K562 (cell line): ENCODE data around the gene SEPTIN1. TPM values are rescaled to one million over a fixed set of nuclear protein-coding genes. Genes with fewer than 3 reads are reported as not detected.

ENCODE experiments used
- ATAC-seq: fragments of 200-7000 bp; cut with Tn5 transposase; 3 replicates; pipeline ENCODE4 v1.9.1; 2020; ENCODE audit warnings: moderate library complexity
- BruUV-seq: library from RNA; stranded (reverse); fragments of 400-500 nt; replicated peaks from 2 replicates; lab custom pipeline; 2021; lab: Mats Ljungman, UMichigan
- CTCF ChIA-PET: fragments of 300-600 bp; formaldehyde crosslinking; extraction: SDS; loops from one replicate; lab custom pipeline; 2021; ENCODE audit warnings: low intra/inter-chr PET ratio; lab: Yijun Ruan, JAX
- POLR2A ChIA-PET: fragments of 300-600, 350-650 bp; sonication (Branson Sonifier 250); formaldehyde crosslinking; extraction: SDS; loops from one replicate; lab custom pipeline; 2021; ENCODE audit warnings: antibody characterized with exemption, inconsistent platforms; lab: Yijun Ruan, JAX
- DNase-seq, 4 experiments: peaks; one replicate each; pipeline versions ENCODE4 v3.0.0 to v3.0.0-alpha.2; 2011 to 2018; ENCODE audit warnings: low spot score in 3 of 4, mixed read lengths in 3 of 4; ENCODE audit errors: extremely low read depth in 1 of 4
- FAIRE-seq: peaks from 2 replicates; lab custom pipeline; 2011; peaks lifted over from hg19 to GRCh38; lab: Jason Lieb, UNC
- H2AFZ ChIP-seq: 2 replicates; pipeline ENCODE4 v1.6.0; 2011; ENCODE audit warnings: low read depth, low read length, control low read depth, inconsistent platforms
- H3K27ac ChIP-seq: fragments of 200-600 bp; 3 replicates; pipeline ENCODE4 v1.8.0; 2011; ENCODE audit warnings: low read depth, mild to moderate bottlenecking, control low read depth, inconsistent platforms, low read length, moderate library complexity, mixed read lengths; ENCODE audit errors: extremely low read depth
- H3K27me3 ChIP-seq, 2 experiments: fragments of 300-600 bp in 1 of 2; 2 replicates in 1 of 2; 3 replicates in 1 of 2; pipeline versions ENCODE4 v1.6.0 to v1.8.0; 2011; ENCODE audit warnings: inconsistent platforms in 2 of 2, low read length in 2 of 2, mild to moderate bottlenecking in 1 of 2, mixed read lengths in 1 of 2, moderate library complexity in 1 of 2; ENCODE audit not compliant: control insufficient read depth in 2 of 2, insufficient read depth in 2 of 2
- H3K36me3 ChIP-seq: fragments of 300-600 bp; 3 replicates; pipeline ENCODE4 v1.8.0; 2011; ENCODE audit warnings: mild to moderate bottlenecking, low read length, inconsistent platforms; ENCODE audit not compliant: control insufficient read depth, insufficient read depth
- H3K4me1 ChIP-seq, 2 experiments: fragments of 200-600 bp in 1 of 2; replicated peaks in 1 of 2; 2 replicates in 1 of 2; 3 replicates in 1 of 2; pipeline versions ENCODE4 v1.5.1 to v1.8.0; 2011; ENCODE audit warnings: inconsistent platforms in 2 of 2, low read length in 2 of 2, mild to moderate bottlenecking in 1 of 2, mixed read lengths in 1 of 2, moderate library complexity in 1 of 2; ENCODE audit not compliant: control insufficient read depth in 2 of 2, insufficient read depth in 2 of 2
- H3K4me2 ChIP-seq: 2 replicates; pipeline ENCODE4 v1.6.1; 2011; ENCODE audit warnings: low read length, control low read depth, inconsistent platforms, mixed read lengths; ENCODE audit not compliant: insufficient read depth
- H3K4me3 ChIP-seq: fragments of 200-600 bp; sonication (generic), shearing (Covaris generic); 2 replicates; pipeline ENCODE4 v1.5.1; 2016; ENCODE audit warnings: control low read depth, inconsistent platforms
- H3K79me2 ChIP-seq: fragments of 200-600 bp; 3 replicates; pipeline ENCODE4 v1.8.0; 2011; ENCODE audit warnings: low read length, inconsistent platforms; ENCODE audit not compliant: control insufficient read depth, insufficient read depth
- H3K9ac ChIP-seq, 2 experiments: 2 replicates each; pipeline versions ENCODE4 v1.6.0 to v1.6.1; 2011; ENCODE audit warnings: low read depth in 2 of 2, low read length in 2 of 2, control low read depth in 1 of 2, inconsistent platforms in 1 of 2, mild to moderate bottlenecking in 1 of 2, mixed read lengths in 1 of 2; ENCODE audit not compliant: insufficient read depth in 1 of 2
- H3K9me1 ChIP-seq: one replicate; pipeline ENCODE4 v1.6.0; 2011; ENCODE audit warnings: inconsistent platforms, mild to moderate bottlenecking, low read length, moderate library complexity; ENCODE audit not compliant: control insufficient read depth, insufficient read depth
- H3K9me3 ChIP-seq: replicated peaks from 2 replicates; pipeline ENCODE4 v1.5.1; 2011; ENCODE audit warnings: low read depth, low read length, inconsistent platforms; ENCODE audit not compliant: control insufficient read depth, insufficient read depth
- H4K20me1 ChIP-seq: replicated peaks from 2 replicates; pipeline ENCODE4 v1.6.1; 2011; ENCODE audit warnings: low read length, inconsistent platforms, mixed read lengths; ENCODE audit not compliant: control insufficient read depth, insufficient read depth
- BCLAF1 ChIP-seq, 2 experiments: fragments of 450-650 bp in 1 of 2; IDR thresholded peaks; 2 replicates each; pipeline ENCODE4 v1.6.1; 2011 to 2017; ENCODE audit warnings: low read depth in 2 of 2, antibody characterized with exemption in 1 of 2, borderline replicate concordance in 1 of 2, low read length in 1 of 2, mild to moderate bottlenecking in 1 of 2, mixed read lengths in 1 of 2; ENCODE audit not compliant: control insufficient read depth in 1 of 2
- CBFA2T3 ChIP-seq: fragments of 450-650 bp; IDR thresholded peaks from 2 replicates; pipeline ENCODE4 v1.6.1; 2017
- CHD1 ChIP-seq: fragments of 200-600 bp; sonication (generic); IDR thresholded peaks from one replicate; pipeline ENCODE4 v1.6.1; 2012; ENCODE audit warnings: mild to moderate bottlenecking, moderate library complexity, low read length, inconsistent platforms
- DDX20 ChIP-seq: fragments of 450-650 bp; IDR thresholded peaks from 2 replicates; pipeline ENCODE4 v1.6.1; 2016; ENCODE audit warnings: missing genetic modification characterization, low read depth, mild to moderate bottlenecking, missing compliant biosample characterization, moderate library complexity
- HDAC8 ChIP-seq: fragments of 450-650 bp; IDR thresholded peaks from 2 replicates; pipeline ENCODE4 v1.6.1; 2016; ENCODE audit warnings: mild to moderate bottlenecking, missing genetic modification characterization, moderate library complexity, missing compliant biosample characterization
- KDM5B ChIP-seq: fragments of 200-600 bp; sonication (generic); IDR thresholded peaks from 2 replicates; pipeline ENCODE4 v1.6.1; 2012; ENCODE audit warnings: low read depth, mild to moderate bottlenecking, moderate library complexity, low read length, control low read depth, inconsistent platforms; ENCODE audit not compliant: insufficient replicate concordance
- MYC ChIP-seq, 2 experiments: fragments of 250-450 bp in 1 of 2; sonication (Bioruptor Pico) in 1 of 2; IDR thresholded peaks; 2 replicates each; pipeline versions ENCODE4 v1.5.1 to v1.6.1; 2012 to 2021; ENCODE audit warnings: low read depth in 2 of 2, borderline replicate concordance in 1 of 2, improper control_type of control experiment in 1 of 2, low read length in 1 of 2, mild to moderate bottlenecking in 1 of 2, moderate library complexity in 1 of 2
- PTTG1 ChIP-seq: fragments of 450-650 bp; IDR thresholded peaks from 2 replicates; pipeline ENCODE4 v1.6.1; 2016; ENCODE audit warnings: low read depth, mild to moderate bottlenecking, missing genetic modification characterization, missing compliant biosample characterization
- STAT6 ChIP-seq: sonication (generic); formaldehyde crosslinking; IDR thresholded peaks from 2 replicates; pipeline ENCODE4 v1.8.1; 2023; ENCODE audit warnings: mild to moderate bottlenecking, missing genetic modification reagents
- SUPT5H ChIP-seq: fragments of 450-650 bp; IDR thresholded peaks from 2 replicates; pipeline ENCODE4 v1.6.1; 2016
- TRIM25 ChIP-seq: fragments of 450-650 bp; IDR thresholded peaks from 2 replicates; pipeline ENCODE4 v1.7.0; 2016; ENCODE audit warnings: borderline replicate concordance
- ZNF274 ChIP-seq: IDR thresholded peaks from 2 replicates; pipeline ENCODE4 v1.6.1; 2011; ENCODE audit warnings: low read depth, mild to moderate bottlenecking, low read length, moderate library complexity, borderline replicate concordance
- WGBS: fragments of 100-300 bp; shearing (Covaris generic); methylation state at CpG from one replicate; pipeline ENCODE4 v1.1.6; 2016; ENCODE audit warnings: low coverage, mixed read lengths; ENCODE audit not compliant: insufficient coverage; ENCODE audit errors: missing lambda C conversion rate; 5-methylcytosine and 5-hydroxymethylcytosine counted together
- in situ Hi-C: fragments of 300-500 bp; cut with MboI; formaldehyde crosslinking; loops from 4 replicates; pipeline ENCODE4 v1.15.0; 2018; ENCODE audit warnings: inconsistent platforms, mixed read lengths
- intact Hi-C: fragments of 100-400 bp; cut with micrococcal nuclease; formaldehyde crosslinking; loops from 2 replicates; pipeline ENCODE4 v1.14.2; 2022
- polyA plus RNA-seq, 8 experiments: library from polyadenylated mRNA; depleted of rRNA in 4 of 8; stranded (reverse) in 5 of 8; unstranded in 3 of 8; fragments of >200 nt; fragmentation: Nextera tagmentation in 2 of 8; fragmentation: Illumina TruSeq in 1 of 8; extraction: Ambion mirVana in 2 of 8; extraction: Trizol in 1 of 8; gene quantifications; 2 replicates each; pipeline versions ENCODE4 v1.2.1 to v1.2.3, GENCODE V29; 2011 to 2014; ENCODE audit warnings: inconsistent platforms in 1 of 8, missing spikeins in 1 of 8
- total RNA-seq, 7 experiments: library from RNA; depleted of rRNA in 6 of 7; stranded (reverse); fragments of >200 nt in 6 of 7; fragmentation: Illumina TruSeq in 2 of 7; extraction: Trizol in 2 of 7; gene quantifications; 2 replicates each; pipeline versions ENCODE4 v1.2.1 to v1.2.3, GENCODE V29; 2011 to 2021; ENCODE audit warnings: low replicate concordance in 1 of 7

SEPTIN1 gene
- total and polyA plus RNA-seq, 9 of the 15 experiments (the other 6 are each of a cell fraction or from before 2014, with no cell fraction given): 0.23 to 5.6 (median 1.7) TPM; not detected in 1

GRCh38 chr16:30371248-30371816 lies 11.0 kb downstream of the SEPTIN1 start:
- Histone ChIP-seq H3K9me1 (peaks cover 6% of the 10 kb centered on the region), H3K36me3 (peaks cover 14% of the 10 kb centered on the region; the same call in 2 of the 3 replicates), H4K20me1 (peaks cover 23% of the 10 kb centered on the region), H3K9ac (peak overlapping the region; percentile 74 to 84), H3K27me3 (no peaks in the 10 kb centered on the region), H3K79me2 (peaks cover 37% of the 10 kb centered on the region), H3K4me2 (peak overlapping the region; percentile 84), H2AFZ (peak overlapping the region; percentile 82), H3K27ac (peak overlapping the region; percentile 74), H3K4me1 (peaks cover 27 to 47% of the 10 kb centered on the region in 2 experiments; a peak in 4 of 5 replicates), H3K4me3 (peak overlapping the region; percentile 47), H3K9me3 (no peaks in the 10 kb centered on the region)
- intact Hi-C loops (loop anchor here (2.0 to 10.0 kb wide), 3 partner anchors 17 to 307 kb away; partner anchors contain the start of genes ALDOA, CD2BP2 and ZNF771), in situ Hi-C loops (loop anchor here (25.0 kb wide), 1 partner anchor 909 kb away; the partner anchor contains the start of genes BOLA2, SLX1B and SULT1A4)
- DNase-seq (no peak), FAIRE-seq (no peak), ATAC-seq (no peak)
- ChIA-PET POLR2A (interaction anchor here (0.5 to 6.3 kb wide), 11 partner anchors 9 to 297 kb away, joined by 3 to 77 read pairs (median 4); partner anchors contain the start of genes CD2BP2, DCTPP1 and PRR14), CTCF (interaction anchor here (0.6 kb wide), 1 partner anchor 298 kb away, joined by 4 read pairs; no protein-coding TSS in a partner anchor)
- WGBS: 17% methylated on average over 11 of the region's 11 CpGs
- no TSS peak for BruUV-seq
- TF ChIP-seq CBFA2T3 (no peak), DDX20 (tag) (no peak), CHD1 (peak; percentile 40), MYC (IDR thresholded peaks at IDR 0.05; ENCODE audit: low read depth, low read length) (no peak), MYC (CRISPR knock-in tag; IDR thresholded peaks at IDR 0.05; ENCODE audit: borderline replicate concordance, low read depth) (peak; percentile 23; the same call in 1 of the 2 replicates), STAT6 (0 out of 2 replicates have a peak, but pooled peaks have one; percentile 26), TRIM25 (no peak), PTTG1 (no peak), HDAC8 (0 out of 2 replicates have a peak, but pooled peaks have one; percentile 34), BCLAF1 (IDR thresholded peaks at IDR 0.05; ENCODE audit: borderline replicate concordance in 1 of 2, control insufficient read depth in 1 of 2, low read depth in 2 of 2, low read length in 1 of 2) (no peak), ZNF274 (no peak), SUPT5H (no peak; the same call in none of the 2 replicates), KDM5B (peak; percentile 45)
